C4-2B (cell line): ENCODE results near the gene ATAD2B.

Experiments used
- CTCF ChIP-seq: fragments of 450-650 bp; conservative IDR thresholded peaks from 2 replicates; pipeline ENCODE4 v1.5.1; 2017; ENCODE audit warnings: mild to moderate bottlenecking
- ZFX ChIP-seq: fragments of 450-650 bp; IDR thresholded peaks from 2 replicates; pipeline ENCODE4 v1.6.1; 2017

GRCh38 chr2:23926750-23927571 is at the start of gene ATAD2B:
- TF ChIP-seq CTCF (peak; percentile 93), ZFX (peak; percentile 55)
